CD4-positive, alpha-beta T cell treated with Interleukin-15 for 4 hours (primary cell): ENCODE results near the gene TMEM87B.
"Not testable (repeated sequence)": the region's sequence is repeated elsewhere in the genome, so short reads cannot be mapped to it uniquely, and the experiment has no call there.

Source experiments
- DNase-seq: peaks from one replicate; pipeline ENCODE4 v3.0.0-alpha.2; 2020; ENCODE audit warnings: low spot score

Gene TMEM87B

DNA sequence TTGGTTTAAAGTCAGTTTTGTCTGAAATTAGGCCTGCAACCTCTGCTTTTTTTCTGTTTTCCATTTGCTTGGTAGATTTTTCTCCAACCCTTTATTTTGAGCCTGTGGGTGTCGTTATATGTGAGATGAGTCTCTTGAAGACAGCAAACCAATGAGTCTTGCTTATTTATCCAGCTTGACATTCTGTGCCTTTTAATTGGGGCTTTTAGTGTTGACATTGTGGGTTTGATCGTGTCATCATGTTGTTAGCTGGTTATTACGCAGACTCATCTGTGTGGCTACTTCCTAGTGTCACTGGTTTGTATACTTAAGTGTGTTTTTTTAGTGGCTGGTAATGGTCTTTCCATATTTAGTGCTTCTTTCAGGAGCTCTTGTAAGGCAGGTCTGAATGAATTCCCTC, 18.8 kb downstream of the TMEM87B start:
- no peak for DNase-seq

DNA sequence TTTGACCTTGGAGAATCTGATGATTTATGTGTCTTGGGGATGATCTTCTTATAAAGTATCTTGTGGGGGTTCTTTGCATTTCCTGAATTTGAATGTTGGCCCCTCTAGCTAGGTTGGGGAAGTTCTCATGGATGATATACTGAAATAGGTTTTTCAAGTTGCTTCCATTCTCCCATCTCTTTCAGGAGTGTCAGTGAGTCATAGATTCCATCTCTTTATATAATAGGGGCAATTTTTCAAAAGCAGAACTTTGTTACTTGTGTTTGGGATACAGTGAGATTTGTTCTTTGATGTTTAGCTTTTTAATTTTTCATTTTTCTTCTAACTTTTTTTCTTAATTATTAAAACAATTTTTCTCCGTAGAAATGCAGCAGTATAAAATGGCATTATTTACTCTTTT, 19.4 kb downstream of the TMEM87B start:
- DNase-seq, result no peak

- no peak for DNase-seq
Measured at GRCh38 chr2:112075490-112076260, 20.6 kb downstream of the TMEM87B start.

DNA sequence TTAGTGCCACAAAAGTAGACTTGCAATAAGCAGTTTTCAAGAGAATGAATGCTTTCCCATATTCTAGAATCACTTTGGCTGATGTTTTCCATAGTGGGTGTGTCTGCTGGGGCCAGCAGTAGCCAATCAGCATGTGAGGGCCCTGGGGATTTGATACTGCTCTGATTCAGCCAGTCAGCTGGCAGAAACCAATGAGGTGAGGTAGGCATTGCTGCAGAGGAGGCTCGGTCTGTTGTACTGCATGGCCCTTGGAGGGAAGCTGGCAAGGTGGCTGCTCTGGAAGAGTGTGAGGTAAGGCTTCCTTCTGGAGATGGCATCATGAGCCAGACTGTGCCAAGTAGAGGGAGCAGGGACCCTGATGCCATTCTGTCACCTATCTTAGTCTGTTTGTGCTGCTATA, 22.7 kb downstream of the TMEM87B start:
- no peak for DNase-seq

DNA sequence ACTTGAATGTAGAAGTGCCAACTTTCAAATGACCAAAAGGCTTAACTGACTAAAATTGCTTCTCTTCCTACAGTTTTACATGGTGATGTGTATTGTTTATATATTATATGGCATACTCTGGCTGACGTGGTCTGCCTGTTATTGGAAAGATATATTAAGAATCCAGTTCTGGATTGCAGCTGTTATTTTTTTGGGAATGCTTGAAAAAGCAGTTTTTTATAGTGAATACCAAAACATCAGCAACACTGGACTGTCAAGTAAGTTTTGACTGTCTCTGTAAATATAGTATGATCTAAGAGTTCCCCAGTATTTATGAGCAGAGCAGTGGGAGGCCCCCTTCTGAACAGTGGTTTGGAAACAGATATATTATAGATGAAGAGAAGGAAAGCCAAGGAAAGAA, 26.2 kb downstream of the TMEM87B start:
- no peak for DNase-seq

DNA sequence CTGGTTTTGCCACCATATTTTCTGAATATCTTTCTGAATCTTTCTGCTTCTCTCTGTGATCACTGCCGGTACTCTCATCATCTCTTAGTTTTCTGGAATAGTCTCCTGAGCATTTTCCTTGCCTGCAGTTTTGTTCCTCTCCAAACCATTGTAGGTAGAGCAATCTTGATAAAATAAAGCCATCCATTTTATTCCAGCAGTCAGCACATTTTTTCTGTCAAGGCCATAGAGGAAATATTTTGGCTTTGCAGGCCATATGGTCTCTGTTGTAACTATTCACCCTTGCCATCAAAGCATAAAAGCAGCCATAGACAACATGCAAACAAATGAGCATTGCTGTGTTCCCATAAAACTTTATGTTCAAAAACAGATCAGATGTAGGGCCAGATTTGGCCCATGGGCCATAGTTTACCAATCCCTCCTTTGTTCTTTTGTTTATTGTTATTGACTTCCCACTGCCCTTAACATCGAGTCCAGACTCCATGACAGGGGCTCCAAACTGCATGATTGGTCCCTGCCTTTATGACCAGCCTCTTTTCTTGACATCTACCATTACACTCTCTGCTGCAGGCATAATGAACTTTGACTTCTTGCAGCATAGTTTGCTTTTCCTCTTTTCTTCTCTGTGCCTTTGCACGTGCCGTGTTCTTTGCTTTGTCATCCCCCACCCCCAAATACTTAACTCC, 29.8 kb downstream of the TMEM87B start:
- DNase-seq, result no peak

DNA sequence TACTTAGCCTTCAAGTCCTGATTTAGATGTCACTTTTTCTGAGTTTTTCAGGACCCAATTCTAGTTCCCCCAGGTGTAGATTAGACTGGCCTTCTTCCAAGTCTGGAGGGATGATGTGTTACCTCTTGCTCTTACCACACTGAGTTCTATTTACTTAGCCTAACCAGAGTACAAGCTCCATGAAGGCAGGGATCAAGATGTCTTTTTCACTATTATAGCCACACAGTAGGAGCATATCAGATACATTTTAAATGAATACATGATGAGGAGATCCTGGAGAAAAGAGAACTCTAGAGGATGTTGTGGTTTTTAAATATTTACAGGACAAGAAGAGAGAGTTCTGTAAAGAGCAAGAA, 30.3 kb downstream of the TMEM87B start:
- DNase-seq, result no peak

GRCh38 chr2:112085916-112086669, 31.0 kb downstream of the TMEM87B start:
- no peak for DNase-seq

- DNase-seq, result no peak
Measured at GRCh38 chr2:112087346-112088020, 32.4 kb downstream of the TMEM87B start.

GRCh38 chr2:112089375-112089774, 34.3 kb downstream of the TMEM87B start:
- DNase-seq, result no peak

DNA sequence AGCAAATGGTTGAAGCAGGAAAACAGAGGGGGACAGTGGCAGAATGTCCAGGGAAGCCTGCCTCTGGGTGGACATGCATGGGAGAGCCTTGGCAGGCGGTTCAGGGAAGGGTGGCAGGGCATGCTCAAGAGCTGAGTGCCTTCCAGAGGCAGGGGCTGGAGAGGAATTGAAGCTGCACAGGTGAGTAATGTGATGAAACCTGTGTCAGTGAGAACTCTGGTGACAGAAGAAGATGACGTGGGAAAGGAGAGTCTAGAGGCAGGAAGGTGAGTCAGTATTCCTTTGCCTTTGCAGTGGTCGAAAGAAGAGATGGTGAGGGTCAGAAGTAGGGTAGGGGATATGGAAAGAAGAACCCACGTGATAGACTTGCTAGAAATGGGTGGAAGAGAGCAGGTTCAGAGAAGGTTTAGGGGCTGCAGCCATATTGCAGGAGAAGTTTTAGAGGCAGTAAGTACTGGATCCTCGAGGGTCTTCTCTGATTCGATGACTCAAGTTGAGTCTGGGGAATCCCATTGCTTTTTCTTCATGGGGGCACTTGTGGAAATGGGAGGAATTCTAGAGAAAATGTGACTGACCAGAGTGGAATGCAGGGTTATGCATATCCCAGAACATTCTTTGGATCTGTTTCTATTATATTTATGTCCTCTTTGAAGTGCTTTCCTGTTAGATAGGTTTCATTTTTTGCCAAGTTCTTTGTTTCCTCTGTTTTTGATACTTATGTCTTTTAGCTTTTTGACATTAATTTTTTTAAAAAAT, 37.4 kb downstream of the TMEM87B start:
- DNase-seq, result no peak

DNA sequence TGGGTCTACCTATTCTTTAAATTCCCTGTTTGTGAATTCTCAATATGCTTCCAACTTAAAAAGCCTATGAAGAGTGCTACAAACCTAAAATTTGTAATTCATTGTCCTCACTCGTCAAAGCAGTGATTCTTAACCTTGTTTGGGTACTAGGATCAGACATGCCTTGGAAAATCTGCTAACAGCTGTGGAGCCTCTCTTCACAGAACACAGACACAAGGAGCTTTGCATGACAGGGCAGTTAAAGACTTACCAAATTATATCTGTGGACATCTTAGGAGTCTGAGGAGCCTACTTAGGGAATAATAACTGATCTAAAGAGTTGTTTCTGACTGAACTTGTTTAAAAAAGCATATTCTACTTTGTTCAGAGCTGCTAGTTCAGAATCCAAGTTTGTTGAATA, 38.1 kb downstream of the TMEM87B start:
- DNase-seq, result no peak

GRCh38 chr2:112095681-112096080, 40.6 kb downstream of the TMEM87B start:
- DNase-seq, result no peak

DNA sequence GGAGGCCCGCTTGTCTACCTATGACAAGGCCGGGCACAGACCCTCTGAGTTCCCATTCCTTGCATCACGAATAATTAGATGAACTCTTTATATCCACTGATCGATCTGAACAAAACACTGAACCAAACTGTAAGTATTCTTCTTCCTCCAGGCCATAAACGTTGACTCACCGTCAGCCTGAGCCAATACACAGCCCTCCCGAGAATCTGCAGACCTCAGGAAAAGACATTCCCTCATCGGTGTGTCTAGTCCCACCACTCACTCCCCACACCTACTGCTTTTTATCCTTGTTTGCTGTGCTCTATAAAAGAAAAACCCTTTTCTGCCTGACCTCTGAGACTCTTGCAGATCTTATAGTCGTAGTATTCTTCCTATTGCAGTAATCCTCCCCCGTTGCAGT, 41.0 kb downstream of the TMEM87B start:
- DNase-seq, result no peak

DNA sequence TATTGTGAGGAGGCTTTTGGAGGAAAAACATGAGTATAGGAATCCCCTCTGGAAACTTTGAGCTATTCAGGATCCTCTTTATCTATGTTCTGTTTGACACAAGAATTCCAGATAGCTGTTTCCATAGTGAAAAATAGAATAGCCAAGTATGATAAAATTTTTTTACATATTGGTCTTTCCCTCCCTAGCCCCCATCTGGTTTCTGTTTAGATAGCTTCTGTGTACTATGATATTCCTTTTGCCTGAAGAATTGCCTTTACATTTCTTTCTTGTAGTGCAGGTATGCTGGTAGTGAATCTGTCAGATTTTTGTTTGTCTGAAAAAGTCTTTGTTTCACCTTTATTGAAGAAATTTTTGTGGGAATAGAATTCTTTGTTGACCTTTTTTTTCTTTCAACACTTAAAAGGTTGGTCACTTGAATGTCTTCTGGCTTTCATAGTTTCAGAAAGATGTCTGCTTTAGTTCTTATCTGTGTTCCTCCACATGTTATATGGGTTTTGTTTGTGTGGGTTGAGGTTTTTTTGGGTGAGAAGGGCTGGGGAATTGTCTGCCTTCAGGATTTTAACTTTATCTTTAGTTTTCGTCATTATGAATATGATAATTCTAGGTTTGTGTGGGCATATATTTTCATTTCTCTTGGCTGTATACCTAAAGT, 53.2 kb downstream of the TMEM87B start:
- DNase-seq, result no peak

DNA sequence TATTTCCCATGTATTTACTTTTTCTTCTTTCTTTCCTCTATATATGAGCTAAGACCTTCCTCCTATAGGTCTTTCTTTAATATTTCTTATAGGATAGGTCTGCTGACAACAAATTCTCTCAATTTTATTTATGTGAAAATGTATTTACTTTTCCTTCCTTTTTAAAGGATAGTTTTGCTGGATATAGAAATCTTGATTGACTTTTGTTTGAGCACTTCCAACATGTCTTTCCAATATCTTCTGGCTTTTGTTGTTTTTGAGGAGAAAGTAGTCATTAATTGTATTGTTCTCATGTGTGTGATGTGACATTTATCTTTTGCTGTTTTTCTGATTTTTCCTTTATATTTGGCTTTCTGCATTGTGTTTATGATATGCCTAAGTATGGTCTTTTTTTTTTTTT, 54.2 kb downstream of the TMEM87B start:
- no peak for DNase-seq

- DNase-seq, result no peak
Measured at GRCh38 chr2:112110966-112111365, 55.9 kb downstream of the TMEM87B start.

DNA sequence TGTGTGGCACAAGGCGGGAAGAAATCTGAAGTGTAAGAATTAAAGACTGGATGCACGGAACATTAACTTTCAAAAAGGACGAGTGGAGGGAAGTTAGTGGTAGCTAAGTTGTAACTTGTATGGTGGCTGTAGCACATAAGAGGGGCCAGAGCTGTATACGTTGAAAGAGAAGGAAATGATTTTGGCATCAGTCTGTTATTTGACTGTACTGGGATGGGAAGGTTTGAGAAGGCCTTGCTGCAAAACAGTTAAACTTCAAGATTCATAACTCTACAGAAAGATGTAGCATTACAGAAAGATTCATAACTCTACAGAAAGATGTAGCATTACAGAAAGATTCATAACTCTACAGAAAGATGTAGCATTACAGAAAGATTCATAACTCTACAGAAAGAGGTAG, 58.3 kb downstream of the TMEM87B start:
- DNase-seq, result not testable (repeated sequence)

DNA sequence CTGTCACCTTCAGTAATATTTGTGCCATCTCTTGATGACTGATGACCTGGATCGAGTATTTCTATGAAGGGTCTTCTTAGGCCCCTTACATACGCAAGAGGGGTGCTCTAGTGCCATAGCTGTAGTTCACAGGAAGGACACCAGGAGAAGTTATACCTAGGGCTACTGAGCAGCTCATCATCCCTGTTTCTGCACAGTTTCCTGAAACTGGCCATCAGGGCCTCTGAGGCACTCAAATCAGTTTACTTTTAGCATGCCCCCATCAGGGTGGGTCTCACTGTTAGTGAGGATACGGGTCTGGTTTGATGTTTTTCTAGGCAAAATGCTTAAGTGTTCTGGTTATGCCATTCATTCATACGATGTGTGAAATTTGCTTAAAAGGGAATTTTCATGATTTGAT, 63.1 kb downstream of the TMEM87B start:
- DNase-seq, result no peak

DNA sequence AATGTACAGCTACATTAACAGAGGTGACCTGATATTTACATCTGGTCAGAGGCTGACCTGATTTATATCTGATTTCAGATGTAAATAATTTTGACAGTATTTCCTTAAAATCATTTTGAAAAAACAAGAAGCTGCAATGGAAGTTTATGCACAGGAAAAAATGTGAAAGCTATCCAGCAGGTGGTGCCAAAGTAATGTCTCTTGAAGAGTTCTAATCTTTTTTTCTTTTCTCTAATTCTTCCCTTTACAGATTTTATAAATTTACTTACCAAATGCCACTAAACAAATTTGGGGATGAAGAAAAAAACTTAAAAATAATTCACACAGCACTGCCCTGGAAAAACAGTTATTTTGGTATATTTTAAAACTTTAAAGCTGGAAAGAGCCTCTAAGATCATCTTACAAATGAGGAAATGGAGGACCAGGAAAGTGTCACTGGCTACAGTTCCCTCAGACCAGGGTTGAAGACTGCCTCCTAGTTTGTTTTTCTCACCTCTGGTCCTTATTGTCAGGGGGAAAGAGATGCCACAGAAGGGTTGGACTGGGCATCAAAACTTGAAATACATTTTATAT, 66.7 kb downstream of the TMEM87B start:
- DNase-seq, result peak; percentile 50

- no peak for DNase-seq
Measured at GRCh38 chr2:112129060-112129459, 74.0 kb downstream of the TMEM87B start.
